ENCODE results near the gene BICDL2.

Gene BICDL2

GRCh38 chr16:3020247-3020603 lies 16.5 kb downstream of the BICDL2 start, which contains the start of gene TNFRSF12A:
TNFRSF12A (plus strand) TSS chr16:3020368; CDS start chr16:3020398, 30 bp downstream.
- TF ChIP-seq ZNF8 (CRISPR knock-in tag; IDR thresholded peaks at IDR 0.05) = no peak
- 0 out of 2 replicates have a peak, but pooled peaks have one; percentile 16 for TF ChIP-seq CSDC2 (CRISPR knock-in tag; IDR thresholded peaks at IDR 0.05)
- ATAC-seq = peak; percentile 2; the same call in 2 of the 3 replicates

- ATAC-seq = no peak
- TF ChIP-seq TCF4 (CRISPR knock-in tag; IDR thresholded peaks at IDR 0.05; ENCODE audit: borderline replicate concordance) (no peak), BACH2 (CRISPR knock-in tag; IDR thresholded peaks at IDR 0.05; ENCODE audit: borderline replicate concordance) (no peak), TOX (CRISPR knock-in tag; IDR thresholded peaks at IDR 0.05; ENCODE audit: borderline replicate concordance) (no peak), ZFP30 (CRISPR knock-in tag; IDR thresholded peaks at IDR 0.05) (no peak), ISL1 (CRISPR knock-in tag; IDR thresholded peaks at IDR 0.05) (no peak), RARB (CRISPR knock-in tag; IDR thresholded peaks at IDR 0.05) (no peak), ZC3H10 (CRISPR knock-in tag; IDR thresholded peaks at IDR 0.05) (no peak), CSRNP3 (CRISPR knock-in tag; IDR thresholded peaks at IDR 0.05) (no peak), GLIS3 (CRISPR knock-in tag; IDR thresholded peaks at IDR 0.05) (no peak), CREB5 (CRISPR knock-in tag; IDR thresholded peaks at IDR 0.05; ENCODE audit: low read depth) (no peak), OSR1 (CRISPR knock-in tag; IDR thresholded peaks at IDR 0.05) (no peak), SNAI2 (CRISPR knock-in tag; IDR thresholded peaks at IDR 0.05) (no peak), PPARA (CRISPR knock-in tag; IDR thresholded peaks at IDR 0.05; ENCODE audit: borderline replicate concordance) (no peak), ZFP3 (CRISPR knock-in tag; IDR thresholded peaks at IDR 0.05) (no peak), ARNTL (CRISPR knock-in tag; IDR thresholded peaks at IDR 0.05; ENCODE audit: borderline replicate concordance, low read depth) (no peak), TSHZ2 (CRISPR knock-in tag; IDR thresholded peaks at IDR 0.05) (no peak), ZNF70 (CRISPR knock-in tag; IDR thresholded peaks at IDR 0.05) (no peak), CSDC2 (CRISPR knock-in tag; IDR thresholded peaks at IDR 0.05) (no peak), PATZ1 (CRISPR knock-in tag; IDR thresholded peaks at IDR 0.05; ENCODE audit: borderline replicate concordance) (no peak)
These were observed 17.0 kb downstream of the BICDL2 start for GRCh38 chr16:3019594-3020246.

- TF ChIP-seq BACH2 (CRISPR knock-in tag; IDR thresholded peaks at IDR 0.05; ENCODE audit: borderline replicate concordance) = no peak
- TF ChIP-seq SNAI2 (CRISPR knock-in tag; IDR thresholded peaks at IDR 0.05) = no peak
- TF ChIP-seq OSR1 (CRISPR knock-in tag; IDR thresholded peaks at IDR 0.05) = no peak
- no peak for TF ChIP-seq ZNF565 (CRISPR knock-in tag; conservative IDR thresholded peaks at IDR 0.05; ENCODE audit: low read depth)
- TF ChIP-seq GLIS3 (CRISPR knock-in tag; IDR thresholded peaks at IDR 0.05) = no peak
- TF ChIP-seq ZFP3 (CRISPR knock-in tag; IDR thresholded peaks at IDR 0.05) = no peak
- TF ChIP-seq ZC3H10 (CRISPR knock-in tag; IDR thresholded peaks at IDR 0.05) = no peak
- no peak for TF ChIP-seq PATZ1 (CRISPR knock-in tag; IDR thresholded peaks at IDR 0.05; ENCODE audit: borderline replicate concordance)
- no peak for TF ChIP-seq ESRRG (CRISPR knock-in tag; IDR thresholded peaks at IDR 0.05)
- TF ChIP-seq TOX (CRISPR knock-in tag; IDR thresholded peaks at IDR 0.05; ENCODE audit: borderline replicate concordance) = no peak
- TF ChIP-seq ISL1 (CRISPR knock-in tag; IDR thresholded peaks at IDR 0.05) = no peak
- ATAC-seq = no peak
These were observed 18.8 kb downstream of the BICDL2 start, which contains the start of gene CLDN6 for GRCh38 chr16:3017794-3018506. CLDN6 (minus strand) TSS chr16:3018183; CDS start chr16:3016021, 2,162 bp downstream.

Data from SK-N-SH treated with all-trans-retinoic acid at 6 μM for 48 hours (cell line).